Keratinocyte (primary cell): ENCODE measurements around the gene MYOCOS. TPM values are rescaled to one million over a fixed set of nuclear protein-coding genes. Genes with fewer than 3 reads are reported as not detected.

Experiments
- DNase-seq: peaks from one replicate; pipeline ENCODE4 v3.0.0-alpha.2; 2011; ENCODE audit warnings: low read depth, missing footprints, low spot score
- FAIRE-seq: peaks from 2 replicates; lab custom pipeline; 2011; peaks lifted over from hg19 to GRCh38; lab: Jason Lieb, UNC
- H2AFZ ChIP-seq: 2 replicates; pipeline ENCODE4 v1.6.0; 2012; ENCODE audit warnings: low read length, control low read depth, inconsistent platforms; ENCODE audit not compliant: control insufficient read depth
- H3K27ac ChIP-seq: 2 replicates; pipeline ENCODE4 v1.5.1; 2011; ENCODE audit warnings: low read length; ENCODE audit not compliant: control insufficient read depth, insufficient read depth
- H3K27me3 ChIP-seq: 3 replicates; pipeline ENCODE4 v1.6.0; 2011; ENCODE audit warnings: low read length; ENCODE audit not compliant: control insufficient read depth, insufficient read depth; ENCODE audit errors: extremely low read depth
- H3K36me3 ChIP-seq, 2 experiments: 2 replicates in 1 of 2; 3 replicates in 1 of 2; pipeline ENCODE4 v1.5.1; 2011; ENCODE audit warnings: low read length in 2 of 2, mild to moderate bottlenecking in 1 of 2; ENCODE audit not compliant: control insufficient read depth in 2 of 2, insufficient read depth in 2 of 2; ENCODE audit errors: extremely low read depth in 1 of 2
- H3K4me1 ChIP-seq: 3 replicates; pipeline ENCODE4 v1.5.1; 2011; ENCODE audit warnings: low read length; ENCODE audit not compliant: control insufficient read depth, insufficient read depth; ENCODE audit errors: extremely low read depth
- H3K4me2 ChIP-seq: 3 replicates; pipeline ENCODE4 v1.6.0; 2011; ENCODE audit warnings: low read depth, low read length; ENCODE audit not compliant: control insufficient read depth, insufficient read depth; ENCODE audit errors: extremely low read depth
- H3K4me3 ChIP-seq, 3 experiments: fragments of 200-600 bp in 1 of 3; sonication (generic) in 1 of 3; 2 replicates in 2 of 3; 3 replicates in 1 of 3; pipeline ENCODE4 v1.5.1; 2011 to 2016; ENCODE audit warnings: low read length in 3 of 3, mild to moderate bottlenecking in 3 of 3, control low read depth in 2 of 3, inconsistent platforms in 1 of 3, low read depth in 1 of 3, mixed read lengths in 1 of 3, mixed run types in 1 of 3, moderate library complexity in 1 of 3; ENCODE audit not compliant: control insufficient read depth in 2 of 3, insufficient read depth in 2 of 3; ENCODE audit errors: extremely low read depth in 1 of 3
- H3K79me2 ChIP-seq: 2 replicates; pipeline ENCODE4 v1.6.0; 2012; ENCODE audit warnings: low read length; ENCODE audit not compliant: control insufficient read depth, insufficient read depth
- H3K9ac ChIP-seq: 3 replicates; pipeline ENCODE4 v1.6.0; 2011; ENCODE audit warnings: low read length; ENCODE audit not compliant: control insufficient read depth, insufficient read depth; ENCODE audit errors: extremely low read depth
- H3K9me1 ChIP-seq: 3 replicates; pipeline ENCODE4 v1.6.0; 2011; ENCODE audit warnings: low read length; ENCODE audit not compliant: control insufficient read depth, insufficient read depth; ENCODE audit errors: extremely low read depth
- H3K9me3 ChIP-seq: 2 replicates; pipeline ENCODE4 v1.5.1; 2012; ENCODE audit warnings: low read depth, low read length; ENCODE audit not compliant: control insufficient read depth
- H4K20me1 ChIP-seq: 3 replicates; pipeline ENCODE4 v1.6.0; 2011; ENCODE audit warnings: low read length; ENCODE audit not compliant: control insufficient read depth, insufficient read depth; ENCODE audit errors: extremely low read depth
- CTCF ChIP-seq, 3 experiments: IDR thresholded peaks in 1 of 3; conservative IDR thresholded peaks in 1 of 3; optimal IDR thresholded peaks in 1 of 3; 2 replicates in 2 of 3; 3 replicates in 1 of 3; pipeline versions ENCODE3 to v1.5.1; 2011; ENCODE audit warnings: low read length in 3 of 3, mild to moderate bottlenecking in 3 of 3, moderate library complexity in 2 of 3, control low read depth in 1 of 3, inconsistent platforms in 1 of 3; ENCODE audit not compliant: insufficient read depth in 2 of 3; ENCODE audit errors: extremely low read depth in 1 of 3
- EZH2 ChIP-seq: IDR thresholded peaks from one replicate; pipeline ENCODE4 v1.6.1; 2012; ENCODE audit warnings: inconsistent platforms, mild to moderate bottlenecking, low read length, moderate library complexity
- dilution Hi-C: fragments of 300-500 bp; cut with MboI; formaldehyde crosslinking; loops from one replicate; pipeline ENCODE4 v1.7.0; 2020; ENCODE audit warnings: low sequenced_read_pairs; ENCODE audit not compliant: extremely low pct_ligation_motif_present
- polyA plus RNA-seq, 5 experiments: library from polyadenylated mRNA; depleted of rRNA in 3 of 5; stranded (reverse) in 3 of 5; stranded (forward) in 1 of 5; unstranded in 1 of 5; fragments of >200 nt; gene quantifications; 1 replicate in 1 of 5; 2 replicates in 3 of 5; 3 replicates in 1 of 5; pipeline versions ENCODE4 v1.2.1 to v1.2.3, GENCODE V29; 2011 to 2012; ENCODE audit warnings: missing spikeins in 2 of 5, low read depth in 1 of 5, low replicate concordance in 1 of 5

MYOCOS gene
- polyA plus RNA-seq, 1 donor (not counting 4 experiments of a cell fraction or from before 2014, with no cell fraction given) = 0.05 TPM

DNA sequence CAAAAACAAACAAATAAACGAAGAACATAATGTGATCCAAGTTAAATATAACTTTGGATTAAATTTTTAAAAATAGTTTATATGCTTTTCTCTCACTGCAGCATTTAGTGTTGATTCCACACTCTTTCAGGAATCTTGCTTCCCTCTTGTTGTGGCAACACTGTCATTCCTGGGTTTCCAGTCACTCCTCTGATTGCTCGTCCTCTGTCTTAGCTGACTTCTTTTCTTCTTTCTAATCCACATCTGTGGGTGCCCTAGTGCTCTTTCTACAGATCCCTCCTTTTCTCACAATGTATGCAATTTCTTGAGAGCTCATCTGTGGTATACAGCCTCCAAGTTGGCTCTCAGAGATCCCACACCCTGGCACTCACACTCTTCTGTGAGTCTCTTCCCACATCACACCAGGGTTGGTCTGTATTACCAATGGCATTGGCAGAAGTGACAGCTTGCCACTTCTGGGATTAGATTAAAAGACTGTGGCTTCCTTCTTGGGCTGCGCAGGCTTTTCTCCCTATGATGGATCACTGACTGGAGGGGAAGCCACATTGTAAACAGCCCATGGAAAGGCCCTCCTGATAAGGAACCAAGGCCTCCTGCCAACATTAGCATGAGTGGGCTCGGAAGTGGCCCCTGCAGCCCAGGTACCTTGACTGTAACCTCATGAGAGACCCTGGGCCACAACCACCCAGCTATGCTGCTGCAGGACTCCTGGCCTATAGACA, 42.0 kb downstream of the MYOCOS start:
- TF ChIP-seq EZH2 (no peak), CTCF (optimal IDR thresholded peaks at IDR 0.05 in 1 of 3, IDR thresholded peaks at IDR 0.05 in 1 of 3, conservative IDR thresholded peaks at IDR 0.05 in 1 of 3; ENCODE audit: extremely low read depth in 1 of 3, insufficient read depth in 2 of 3, low read length in 3 of 3) (no peak)
- DNase-seq (no peak), FAIRE-seq (no peak)
- H3K9me1 ChIP-seq = no peaks in the 10 kb centered on the region
- H3K27me3 ChIP-seq = no peaks in the 10 kb centered on the region
- no peaks in the 10 kb centered on the region for H3K79me2 ChIP-seq
- no peak overlapping the region for H3K27ac ChIP-seq
- H3K9me3 ChIP-seq = no peaks in the 10 kb centered on the region
- dilution Hi-C loops = no loop called here
- no peaks in the 10 kb centered on the region for H3K36me3 ChIP-seq
- no peak overlapping the region for H3K4me2 ChIP-seq
- H3K9ac ChIP-seq = no peak overlapping the region
- H4K20me1 ChIP-seq = no peaks in the 10 kb centered on the region
- H3K4me1 ChIP-seq = no peaks in the 10 kb centered on the region
- no peak overlapping the region for H2AFZ ChIP-seq
- H3K4me3 ChIP-seq = no peak overlapping the region

DNA sequence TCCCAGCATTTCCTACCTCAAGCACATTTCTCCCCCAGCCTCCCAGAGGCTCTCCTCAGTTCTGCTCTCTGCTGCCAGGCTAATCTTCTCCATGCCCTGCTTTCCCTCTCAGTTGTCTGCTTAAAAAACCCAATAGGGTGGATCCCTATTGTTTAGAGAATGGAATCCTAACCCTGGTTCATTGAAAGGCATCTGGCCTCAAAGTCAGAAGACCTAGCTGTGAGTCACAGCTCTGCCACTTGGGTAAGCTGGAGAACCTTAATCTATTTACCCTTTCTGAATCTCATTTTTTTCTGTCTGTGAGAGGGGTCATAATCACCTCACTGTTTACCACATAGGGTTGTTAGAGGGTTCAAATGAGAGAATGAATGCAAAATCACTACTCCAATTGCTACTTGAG, 42.9 kb downstream of the MYOCOS start:
- no peaks in the 10 kb centered on the region for H4K20me1 ChIP-seq
- TF ChIP-seq EZH2 (no peak), CTCF (optimal IDR thresholded peaks at IDR 0.05 in 1 of 3, IDR thresholded peaks at IDR 0.05 in 1 of 3, conservative IDR thresholded peaks at IDR 0.05 in 1 of 3; ENCODE audit: extremely low read depth in 1 of 3, insufficient read depth in 2 of 3, low read length in 3 of 3) (no peak)
- FAIRE-seq (no peak), DNase-seq (no peak)
- dilution Hi-C loops = no loop called here
- no peaks in the 10 kb centered on the region for H3K9me1 ChIP-seq
- H3K4me2 ChIP-seq = no peak overlapping the region
- H2AFZ ChIP-seq = no peak overlapping the region
- no peaks in the 10 kb centered on the region for H3K27me3 ChIP-seq
- H3K27ac ChIP-seq = no peak overlapping the region
- no peak overlapping the region for H3K9ac ChIP-seq
- no peaks in the 10 kb centered on the region for H3K79me2 ChIP-seq
- H3K4me1 ChIP-seq = no peaks in the 10 kb centered on the region
- H3K4me3 ChIP-seq = no peak overlapping the region
- no peaks in the 10 kb centered on the region for H3K9me3 ChIP-seq
- no peaks in the 10 kb centered on the region for H3K36me3 ChIP-seq
